T-cell (primary cell): ENCODE measurements around the gene ZBTB7A. TPM values are rescaled to one million over a fixed set of nuclear protein-coding genes. Genes with fewer than 3 reads are reported as not detected.

Source experiments
- ATAC-seq, 4 experiments: fragments of 200-7000 bp in 3 of 4; fragments of 150-1000 bp in 1 of 4; cut with Tn5 transposase; replicated peaks in 1 of 4; 1 replicate in 3 of 4; 2 replicates in 1 of 4; pipeline ENCODE4 v1.10.0; 2021; ENCODE audit warnings: moderate library complexity in 3 of 4, mild to moderate bottlenecking in 2 of 4, moderate number of reproducible peaks in 1 of 4
- CTCF ChIA-PET, 2 donors: fragments of 300-600 bp; sonication (Branson Sonifier 250); formaldehyde crosslinking; loops; one replicate each; lab custom pipeline; 2022; ENCODE audit warnings: antibody characterized with exemption in 2 of 2; lab: Charles Lee
- POLR2A ChIA-PET, 2 donors: fragments of 300-600 bp; sonication (Branson Sonifier 250); formaldehyde crosslinking; loops; one replicate each; lab custom pipeline; 2022; ENCODE audit warnings: antibody characterized with exemption in 2 of 2; lab: Charles Lee
- DNase-seq, 35 experiments: peaks; one replicate each; pipeline versions ENCODE4 v3.0.0 to v3.0.0-alpha.2; 2013 to 2023
- H3K27ac ChIP-seq: one replicate; pipeline ENCODE4 v1.5.1; 2013; ENCODE audit warnings: low read length
- H3K27me3 ChIP-seq, 2 experiments: replicated peaks in 1 of 2; 1 replicate in 1 of 2; 2 replicates in 1 of 2; pipeline versions ENCODE4 v1.6.1 to v1.7.0; 2013; ENCODE audit warnings: low read length in 1 of 2, mixed read lengths in 1 of 2; ENCODE audit not compliant: control insufficient read depth in 2 of 2, insufficient read depth in 2 of 2; ENCODE audit errors: extremely low read depth in 1 of 2
- H3K36me3 ChIP-seq, 2 donors: 1 replicate in 1 of 2; 2 replicates in 1 of 2; pipeline versions ENCODE4 v1.6.1 to v1.7.0; 2013; ENCODE audit warnings: low read length in 1 of 2; ENCODE audit not compliant: control insufficient read depth in 2 of 2, insufficient read depth in 1 of 2; ENCODE audit errors: extremely low read depth in 1 of 2
- H3K4me1 ChIP-seq, 2 experiments: 1 replicate in 1 of 2; 2 replicates in 1 of 2; pipeline versions ENCODE4 v1.6.1 to v1.7.0; 2013; ENCODE audit warnings: low read length in 2 of 2, mixed read lengths in 1 of 2; ENCODE audit not compliant: insufficient read depth in 2 of 2, control insufficient read depth in 1 of 2; ENCODE audit errors: extremely low read depth in 1 of 2
- H3K4me3 ChIP-seq, 2 donors: 1 replicate in 1 of 2; 2 replicates in 1 of 2; pipeline versions ENCODE4 v1.5.1 to v1.7.0; 2013; ENCODE audit warnings: mild to moderate bottlenecking in 2 of 2, low read length in 1 of 2, moderate library complexity in 1 of 2; ENCODE audit not compliant: control insufficient read depth in 1 of 2; ENCODE audit errors: extremely low read depth in 1 of 2
- H3K9me3 ChIP-seq: 2 replicates; pipeline ENCODE4 v1.7.0; 2013
- H3K27ac Mint-ChIP-seq, 2 donors: one replicate each; pipeline ENCODE4 v1.8.0; 2020 to 2021; ENCODE audit warnings: mild to moderate bottlenecking in 2 of 2, mixed read lengths in 2 of 2
- H3K27me3 Mint-ChIP-seq, 2 donors: one replicate each; pipeline ENCODE4 v1.8.0; 2021 to 2022; ENCODE audit warnings: mixed read lengths in 2 of 2
- H3K36me3 Mint-ChIP-seq: one replicate; pipeline ENCODE4 v1.8.0; 2021; ENCODE audit warnings: mixed read lengths
- H3K4me1 Mint-ChIP-seq, 3 donors: one replicate each; pipeline ENCODE4 v1.8.0; 2020 to 2022; ENCODE audit warnings: mixed read lengths in 3 of 3, mild to moderate bottlenecking in 1 of 3
- H3K4me3 Mint-ChIP-seq, 3 donors: one replicate each; pipeline ENCODE4 v1.8.0; 2020 to 2022; ENCODE audit warnings: mild to moderate bottlenecking in 3 of 3, mixed read lengths in 3 of 3, moderate library complexity in 3 of 3
- H3K9me3 Mint-ChIP-seq, 3 donors: one replicate each; pipeline ENCODE4 v1.8.0; 2020 to 2022; ENCODE audit warnings: mixed read lengths in 3 of 3
- whole genome bisulfite sequencing: methylation state at CpG from one replicate; pipeline ENCODE4 v1.1.5; 2013; ENCODE audit warnings: missing lambda C conversion rate; ENCODE audit not compliant: insufficient coverage; 5-methylcytosine and 5-hydroxymethylcytosine counted together
- total RNA-seq, 35 experiments: library from RNA in 6 of 35; stranded (reverse) in 6 of 35; fragments of 120-200 nt in 1 of 35; gene quantifications; one replicate each; pipeline versions ENCODE4 v1.2.1 to v1.2.4 and lab custom pipeline; 2013 to 2026

Gene ZBTB7A
- total RNA-seq, 5 donors from 2014 or later (not counting 1 experiment from before 2014, with no cell fraction given) = 43.6 to 85.7 (median 81.8) TPM

DNA sequence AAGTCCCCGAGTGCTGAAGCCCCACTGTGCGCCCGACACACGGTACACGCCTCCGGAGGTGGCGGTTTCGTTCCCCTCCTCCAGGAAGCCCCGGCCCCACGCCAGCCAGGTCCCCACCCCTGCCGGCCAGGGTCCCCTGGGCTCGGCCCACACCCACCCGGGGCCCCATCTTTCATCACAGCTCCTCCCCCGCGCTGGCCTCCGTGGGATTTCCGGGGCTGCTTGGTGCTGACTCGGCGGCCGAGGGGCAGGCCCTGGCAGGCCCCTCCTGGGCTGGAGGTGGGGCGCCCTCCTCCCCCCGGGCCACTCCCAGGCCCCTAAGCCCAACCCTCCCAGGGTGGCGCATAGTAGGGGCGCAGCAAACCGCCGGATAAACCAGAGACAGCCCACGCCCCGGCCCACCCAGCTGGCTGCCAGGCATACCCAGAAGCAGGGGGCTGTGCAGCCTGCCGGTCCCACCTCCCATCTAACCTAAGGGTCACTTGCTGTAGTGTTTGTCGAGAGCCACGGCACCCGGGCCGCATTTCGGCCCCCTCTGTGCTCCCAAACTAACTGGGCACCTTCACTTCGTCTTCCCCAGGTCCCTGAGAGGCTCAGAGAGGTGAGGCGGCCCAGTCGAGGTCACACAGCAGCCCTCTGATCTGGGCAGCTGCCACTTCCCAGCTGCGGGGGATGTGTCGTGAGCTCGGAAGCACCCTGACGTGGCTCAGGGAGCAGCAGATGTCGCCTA is 6.6 kb downstream of the ZBTB7A start:
- Histone ChIP-seq H3K9me3 (no peaks in the 10 kb centered on the region), H3K27me3 (no peaks in the 10 kb centered on the region), H3K36me3 (peaks cover 9 to 29% of the 10 kb centered on the region in 2 donors), H3K4me3 (peak overlapping the region in 1 of 2 donors; percentile 36), H3K27ac (peak overlapping the region; percentile 92), H3K4me1 (peaks cover 0 to 81% of the 10 kb centered on the region in 2 experiments)
- POLR2A ChIA-PET = no interaction called here
- Mint-ChIP-seq H3K4me3 (peak overlapping the region; percentile 56 to 71 (median 59)), H3K27ac (peak overlapping the region; percentile 85 to 88), H3K36me3 (peaks cover 5% of the 10 kb centered on the region), H3K9me3 (no peaks in the 10 kb centered on the region), H3K4me1 (peaks cover 13 to 57% (median 43%) of the 10 kb centered on the region in 3 donors), H3K27me3 (no peaks in the 10 kb centered on the region)
- DNase-seq = peak in 33 of 35 experiments; percentile 36 to 80 (median 52)
- CTCF ChIA-PET = no interaction called here
- peak; percentile 20 to 51 (median 48) for ATAC-seq
- 49% methylated on average over 28 of the region's 42 CpGs for WGBS

DNA sequence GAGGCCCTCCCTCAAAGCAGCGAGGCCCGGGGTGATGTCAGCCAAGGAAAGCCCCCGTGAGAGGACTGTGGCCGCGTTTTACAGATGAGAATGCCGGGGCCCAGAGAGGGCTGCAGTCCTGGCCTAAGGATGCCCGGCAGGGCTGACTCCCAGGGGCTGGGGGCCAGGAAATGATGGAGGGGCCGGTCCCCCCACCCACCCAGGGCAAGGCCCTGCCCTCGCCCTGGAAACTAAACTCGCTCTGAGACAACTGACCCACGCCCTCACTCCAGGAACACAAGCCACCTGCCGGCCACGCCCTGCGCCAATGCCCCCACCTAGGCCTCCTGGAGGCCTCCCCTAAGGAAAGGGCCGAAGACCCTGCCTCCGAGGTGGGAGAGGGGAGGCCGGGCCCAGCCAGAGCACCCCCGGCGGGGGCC is 7.2 kb downstream of the ZBTB7A start:
- Mint-ChIP-seq H3K36me3 (peaks cover 5% of the 10 kb centered on the region), H3K4me3 (peak overlapping the region in 1 of 3 donors; percentile 17), H3K27ac (peak overlapping the region; percentile 36 to 64), H3K9me3 (no peaks in the 10 kb centered on the region), H3K27me3 (no peaks in the 10 kb centered on the region), H3K4me1 (peaks cover 13 to 57% (median 43%) of the 10 kb centered on the region in 3 donors)
- Histone ChIP-seq H3K27me3 (no peaks in the 10 kb centered on the region), H3K27ac (peak overlapping the region; percentile 92), H3K4me1 (peaks cover 0 to 81% of the 10 kb centered on the region in 2 experiments), H3K36me3 (peaks cover 14 to 35% of the 10 kb centered on the region in 2 donors), H3K9me3 (no peaks in the 10 kb centered on the region), H3K4me3 (peak overlapping the region in 1 of 2 donors; percentile 30)
- POLR2A ChIA-PET = no interaction called here
- ATAC-seq (no peak), DNase-seq (peak in 1 of 35 experiments; percentile 40)
- WGBS = 61% methylated on average over 9 of the region's 19 CpGs
- CTCF ChIA-PET = interaction anchor here in 1 of 2 donors (0.6 kb wide), 1 partner anchor 51 kb away, joined by 3 read pairs; no protein-coding TSS in a partner anchor

DNA sequence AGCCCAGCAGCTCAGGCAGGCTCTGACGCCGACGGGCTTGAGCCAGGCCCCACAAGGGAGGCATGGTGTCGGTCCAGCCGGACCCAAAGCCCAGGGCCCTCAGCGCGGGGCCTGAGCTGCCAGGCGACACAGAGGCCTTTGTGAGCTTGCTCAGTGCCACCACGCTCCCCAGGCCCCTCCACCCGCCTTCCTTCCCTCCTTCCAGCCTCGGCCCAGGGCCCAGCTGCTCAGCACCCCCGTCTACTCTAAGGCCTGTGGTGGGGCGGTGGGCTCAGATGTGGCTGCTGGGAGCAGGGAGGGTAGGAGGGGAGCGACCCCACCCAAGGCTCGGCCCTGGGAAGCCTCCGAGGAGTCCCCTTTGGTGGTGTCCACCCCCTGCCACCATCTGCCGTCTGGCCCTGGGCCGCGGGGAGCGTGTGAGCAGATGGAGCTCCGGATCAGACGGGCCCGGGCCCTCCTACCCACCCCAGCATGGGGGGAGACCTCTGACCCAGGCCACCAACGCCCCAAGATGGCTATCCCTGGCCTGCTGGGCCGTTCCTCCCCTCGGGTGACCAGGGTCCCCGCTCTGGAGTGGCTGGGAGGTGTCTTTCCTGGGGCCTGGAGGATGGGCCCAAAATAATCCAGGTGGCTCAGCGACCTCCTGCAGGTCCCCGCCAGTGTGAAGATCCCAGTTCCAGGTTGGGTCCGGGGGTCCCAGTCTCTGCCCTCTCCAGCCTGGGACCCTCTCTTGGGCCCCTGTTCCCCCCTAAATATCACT is 7.8 kb downstream of the ZBTB7A start:
- ChIA-PET POLR2A (interaction anchor here in 1 of 2 donors (0.6 kb wide), 1 partner anchor 51 kb away, joined by 7 read pairs; no protein-coding TSS in a partner anchor), CTCF (interaction anchor here (0.6 kb wide), 2 partner anchors 50 to 71 kb away, joined by 3 read pairs; no protein-coding TSS in a partner anchor)
- H3K4me3 ChIP-seq = peak overlapping the region in 1 of 2 donors; percentile 30
- Mint-ChIP-seq H3K4me3 (peak overlapping the region in 1 of 3 donors; percentile 17), H3K36me3 (peaks cover 5% of the 10 kb centered on the region), H3K4me1 (peaks cover 14 to 56% (median 43%) of the 10 kb centered on the region in 3 donors), H3K9me3 (no peaks in the 10 kb centered on the region), H3K27ac (peak overlapping the region; percentile 36 to 39), H3K27me3 (no peaks in the 10 kb centered on the region)
- no peaks in the 10 kb centered on the region for H3K27me3 ChIP-seq
- H3K9me3 ChIP-seq = no peaks in the 10 kb centered on the region
- H3K27ac ChIP-seq = peak overlapping the region; percentile 92
- H3K4me1 ChIP-seq = peaks cover 0 to 77% of the 10 kb centered on the region in 2 experiments
- no peak for ATAC-seq
- 85% methylated on average over 11 of the region's 30 CpGs for WGBS
- no peak for DNase-seq
- peaks cover 17 to 36% of the 10 kb centered on the region in 2 donors for H3K36me3 ChIP-seq

DNA sequence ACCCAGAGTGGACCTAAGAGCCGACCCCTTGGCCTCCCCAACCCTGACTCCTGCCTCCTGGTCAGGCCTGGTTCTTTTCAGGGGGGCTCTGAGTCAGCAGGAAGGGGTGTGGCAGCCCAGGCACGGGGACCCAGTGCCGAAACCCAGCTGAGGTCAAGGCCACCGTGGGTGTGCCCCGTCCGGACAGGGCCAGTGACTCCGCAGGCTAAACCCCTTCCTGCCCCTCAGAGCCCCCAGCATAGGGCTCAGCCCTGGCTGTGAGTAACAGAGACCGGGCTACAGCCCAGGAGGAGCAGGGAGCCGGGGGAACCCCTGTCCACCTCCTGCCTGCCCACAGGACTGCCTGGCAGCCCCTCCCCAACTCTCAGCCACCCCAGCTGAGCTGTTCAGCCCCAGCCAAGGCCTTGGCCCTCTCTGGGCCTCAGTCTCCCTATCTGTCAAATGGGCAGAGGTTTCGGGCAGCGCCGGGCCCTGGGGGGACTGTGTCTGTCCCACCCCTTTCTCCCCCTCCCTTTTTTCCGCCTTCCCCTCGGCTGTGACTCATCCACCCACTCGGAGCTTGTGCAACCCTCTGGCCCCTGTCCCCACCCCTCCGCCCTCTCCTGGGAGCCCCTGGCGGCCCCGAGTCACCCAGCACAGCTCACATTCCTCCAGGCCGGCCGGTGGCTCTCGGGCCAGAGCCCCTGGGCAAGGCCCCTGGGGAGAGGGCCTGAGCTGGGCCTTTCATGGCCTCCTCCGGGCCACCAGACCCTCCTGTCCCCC is 8.6 kb downstream of the ZBTB7A start:
- peaks cover 22 to 55% (median 43%) of the 10 kb centered on the region in 3 donors for H3K4me1 Mint-ChIP-seq
- 47% methylated on average over 15 of the region's 22 CpGs for WGBS

DNA sequence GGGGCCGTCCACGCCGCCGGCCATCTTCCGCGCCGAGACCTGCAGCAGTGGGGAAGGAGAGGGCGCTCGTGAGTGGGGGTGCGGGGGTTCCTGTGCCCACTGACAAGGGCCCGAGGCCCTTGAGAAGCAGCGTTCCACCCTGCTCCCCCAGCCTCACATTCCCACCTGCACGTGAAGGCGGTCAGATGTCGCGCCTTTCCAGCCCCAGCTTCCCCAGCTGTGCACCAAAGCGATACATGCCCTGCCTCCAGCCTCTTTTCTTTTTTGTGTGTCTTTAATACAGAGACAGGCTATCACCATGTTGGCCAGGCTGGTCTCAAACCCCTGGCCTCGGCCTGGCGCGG is 11.5 kb downstream of the ZBTB7A start:
- Histone ChIP-seq H3K36me3 (peaks cover 32 to 45% of the 10 kb centered on the region in 2 donors), H3K9me3 (no peaks in the 10 kb centered on the region), H3K27me3 (no peaks in the 10 kb centered on the region), H3K27ac (no peak overlapping the region), H3K4me3 (no peak overlapping the region), H3K4me1 (peaks cover 0 to 70% of the 10 kb centered on the region in 2 experiments)
- Mint-ChIP-seq H3K27me3 (no peaks in the 10 kb centered on the region), H3K27ac (no peak overlapping the region), H3K4me3 (no peak overlapping the region), H3K4me1 (peaks cover 34 to 47% (median 40%) of the 10 kb centered on the region in 3 donors), H3K36me3 (peaks cover 29% of the 10 kb centered on the region), H3K9me3 (no peaks in the 10 kb centered on the region)
- no peak for ATAC-seq
- ChIA-PET POLR2A (no interaction called here), CTCF (no interaction called here)
- DNase-seq = no peak
- WGBS = 97% methylated on average over 10 of the region's 20 CpGs

More for the DNA sequence above, 8.6 kb downstream of the ZBTB7A start:
- peaks cover 22 to 38% of the 10 kb centered on the region in 2 donors for H3K36me3 ChIP-seq
- Mint-ChIP-seq H3K36me3 (peaks cover 13% of the 10 kb centered on the region), H3K27ac (peak overlapping the region; percentile 63 to 73), H3K4me3 (peak overlapping the region in 2 of 3 donors; percentile 22 to 28), H3K9me3 (no peaks in the 10 kb centered on the region), H3K27me3 (no peaks in the 10 kb centered on the region)
- ATAC-seq (peak in 3 of 4 experiments; percentile 17 to 33 (median 19)), DNase-seq (peak in 18 of 35 experiments; percentile 14 to 53 (median 43))
- no peaks in the 10 kb centered on the region for H3K27me3 ChIP-seq
- ChIA-PET CTCF (interaction anchor here in 1 of 2 donors (0.6 kb wide), 1 partner anchor 70 kb away, joined by 3 read pairs; no protein-coding TSS in a partner anchor), POLR2A (interaction anchor here in 1 of 2 donors (0.6 kb wide), 1 partner anchor 51 kb away, joined by 7 read pairs; no protein-coding TSS in a partner anchor)
- no peaks in the 10 kb centered on the region for H3K9me3 ChIP-seq
- peak overlapping the region; percentile 92 for H3K27ac ChIP-seq
- H3K4me1 ChIP-seq = peaks cover 0 to 77% of the 10 kb centered on the region in 2 experiments
- H3K4me3 ChIP-seq = no peak overlapping the region
